ENCODE measurements around the gene MANEAL.

The MANEAL gene

GRCh38 chr1:37808369-37809319, 15.0 kb downstream of the MANEAL start (continued):
- TF ChIP-seq, protein P1, sequence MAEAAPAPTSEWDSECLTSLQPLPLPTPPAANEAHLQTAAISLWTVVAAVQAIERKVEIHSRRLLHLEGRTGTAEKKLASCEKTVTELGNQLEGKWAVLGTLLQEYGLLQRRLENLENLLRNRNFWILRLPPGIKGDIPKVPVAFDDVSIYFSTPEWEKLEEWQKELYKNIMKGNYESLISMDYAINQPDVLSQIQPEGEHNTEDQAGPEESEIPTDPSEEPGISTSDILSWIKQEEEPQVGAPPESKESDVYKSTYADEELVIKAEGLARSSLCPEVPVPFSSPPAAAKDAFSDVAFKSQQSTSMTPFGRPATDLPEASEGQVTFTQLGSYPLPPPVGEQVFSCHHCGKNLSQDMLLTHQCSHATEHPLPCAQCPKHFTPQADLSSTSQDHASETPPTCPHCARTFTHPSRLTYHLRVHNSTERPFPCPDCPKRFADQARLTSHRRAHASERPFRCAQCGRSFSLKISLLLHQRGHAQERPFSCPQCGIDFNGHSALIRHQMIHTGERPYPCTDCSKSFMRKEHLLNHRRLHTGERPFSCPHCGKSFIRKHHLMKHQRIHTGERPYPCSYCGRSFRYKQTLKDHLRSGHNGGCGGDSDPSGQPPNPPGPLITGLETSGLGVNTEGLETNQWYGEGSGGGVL (tag by site-specific recombination; IDR thresholded peaks at IDR 0.05) = peak; percentile 68
- TF ChIP-seq ZNF664 (tag by site-specific recombination; IDR thresholded peaks at IDR 0.05) = no peak
- no peak; the same call in 1 of the 2 replicates for TF ChIP-seq ZNF561 (tag by site-specific recombination; IDR thresholded peaks at IDR 0.05; ENCODE audit: borderline replicate concordance)
- TF ChIP-seq GLI2 (tag by site-specific recombination; IDR thresholded peaks at IDR 0.05; ENCODE audit: borderline replicate concordance, low read depth) = no peak
- TF ChIP-seq ZNF792 (tag by site-specific recombination; IDR thresholded peaks at IDR 0.05) = no peak
- no peak for TF ChIP-seq ZNF239 (tag by site-specific recombination; IDR thresholded peaks at IDR 0.05)
- no peak for TF ChIP-seq ZNF747 (tag by site-specific recombination; IDR thresholded peaks at IDR 0.05)
- no peak for TF ChIP-seq ZNF610 (tag by site-specific recombination; IDR thresholded peaks at IDR 0.05; ENCODE audit: borderline replicate concordance)
- TF ChIP-seq, protein P2, sequence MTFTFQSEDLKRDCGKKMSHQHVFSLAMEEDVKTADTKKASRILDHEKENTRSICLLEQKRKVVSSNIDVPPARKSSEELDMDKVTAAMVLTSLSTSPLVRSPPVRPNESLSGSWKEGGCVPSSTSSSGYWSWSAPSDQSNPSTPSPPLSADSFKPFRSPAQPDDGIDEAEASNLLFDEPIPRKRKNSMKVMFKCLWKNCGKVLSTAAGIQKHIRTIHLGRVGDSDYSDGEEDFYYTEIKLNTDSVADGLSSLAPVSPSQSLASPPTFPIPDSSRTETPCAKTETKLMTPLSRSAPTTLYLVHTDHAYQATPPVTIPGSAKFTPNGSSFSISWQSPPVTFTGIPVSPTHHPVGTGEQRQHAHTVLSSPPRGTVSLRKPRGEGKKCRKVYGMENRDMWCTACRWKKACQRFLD (tag by site-specific recombination; IDR thresholded peaks at IDR 0.05) = no peak
- TF ChIP-seq, protein P3, sequence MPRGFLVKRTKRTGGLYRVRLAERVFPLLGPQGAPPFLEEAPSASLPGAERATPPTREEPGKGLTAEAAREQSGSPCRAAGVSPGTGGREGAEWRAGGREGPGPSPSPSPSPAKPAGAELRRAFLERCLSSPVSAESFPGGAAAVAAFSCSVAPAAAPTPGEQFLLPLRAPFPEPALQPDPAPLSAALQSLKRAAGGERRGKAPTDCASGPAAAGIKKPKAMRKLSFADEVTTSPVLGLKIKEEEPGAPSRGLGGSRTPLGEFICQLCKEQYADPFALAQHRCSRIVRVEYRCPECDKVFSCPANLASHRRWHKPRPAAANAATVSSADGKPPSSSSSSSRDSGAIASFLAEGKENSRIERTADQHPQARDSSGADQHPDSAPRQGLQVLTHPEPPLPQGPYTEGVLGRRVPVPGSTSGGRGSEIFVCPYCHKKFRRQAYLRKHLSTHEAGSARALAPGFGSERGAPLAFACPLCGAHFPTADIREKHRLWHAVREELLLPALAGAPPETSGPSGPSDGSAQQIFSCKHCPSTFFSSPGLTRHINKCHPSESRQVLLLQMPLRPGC (tag by site-specific recombination; IDR thresholded peaks at IDR 0.05) = peak; percentile 11; the same call in 1 of the 2 replicates
- no peak for TF ChIP-seq WT1 (tag by site-specific recombination; IDR thresholded peaks at IDR 0.05)
- TF ChIP-seq ZNF596 (tag by site-specific recombination; IDR thresholded peaks at IDR 0.05) = peak; percentile 57
- no peak for TF ChIP-seq ZNF558 (tag by site-specific recombination; IDR thresholded peaks at IDR 0.05)
- TF ChIP-seq KLF1 (tag by site-specific recombination; IDR thresholded peaks at IDR 0.05) = no peak; the same call in 1 of the 2 replicates
- TF ChIP-seq ZNF341 (tag by site-specific recombination; IDR thresholded peaks at IDR 0.05; ENCODE audit: low read depth) = peak; percentile 88
- TF ChIP-seq, protein P4, sequence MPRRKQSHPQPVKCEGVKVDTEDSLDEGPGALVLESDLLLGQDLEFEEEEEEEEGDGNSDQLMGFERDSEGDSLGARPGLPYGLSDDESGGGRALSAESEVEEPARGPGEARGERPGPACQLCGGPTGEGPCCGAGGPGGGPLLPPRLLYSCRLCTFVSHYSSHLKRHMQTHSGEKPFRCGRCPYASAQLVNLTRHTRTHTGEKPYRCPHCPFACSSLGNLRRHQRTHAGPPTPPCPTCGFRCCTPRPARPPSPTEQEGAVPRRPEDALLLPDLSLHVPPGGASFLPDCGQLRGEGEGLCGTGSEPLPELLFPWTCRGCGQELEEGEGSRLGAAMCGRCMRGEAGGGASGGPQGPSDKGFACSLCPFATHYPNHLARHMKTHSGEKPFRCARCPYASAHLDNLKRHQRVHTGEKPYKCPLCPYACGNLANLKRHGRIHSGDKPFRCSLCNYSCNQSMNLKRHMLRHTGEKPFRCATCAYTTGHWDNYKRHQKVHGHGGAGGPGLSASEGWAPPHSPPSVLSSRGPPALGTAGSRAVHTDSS (tag by site-specific recombination; IDR thresholded peaks at IDR 0.05) = no peak
- peak; percentile 98 for TF ChIP-seq GLIS1 (tag by site-specific recombination; IDR thresholded peaks at IDR 0.05)
- no peak for TF ChIP-seq ZNF501 (tag by site-specific recombination; IDR thresholded peaks at IDR 0.05)
- TF ChIP-seq ZNF658 (tag by site-specific recombination; IDR thresholded peaks at IDR 0.05) = no peak
- TF ChIP-seq ZNF791 (tag by site-specific recombination; IDR thresholded peaks at IDR 0.05) = no peak
- no peak for TF ChIP-seq ZNF626 (tag by site-specific recombination; IDR thresholded peaks at IDR 0.05)
- TF ChIP-seq ZEB2 (tag by site-specific recombination; IDR thresholded peaks at IDR 0.05) = peak; percentile 10; the same call in 1 of the 2 replicates
- no peak for TF ChIP-seq ZNF510 (tag by site-specific recombination; IDR thresholded peaks at IDR 0.05; ENCODE audit: insufficient replicate concordance)
- TF ChIP-seq MEIS1 (CRISPR knock-in tag; IDR thresholded peaks at IDR 0.05; ENCODE audit: borderline replicate concordance) = no peak
- peak; percentile 67 for TF ChIP-seq ZNF600 (tag by site-specific recombination; IDR thresholded peaks at IDR 0.05)
- no peak for TF ChIP-seq SALL2 (tag by site-specific recombination; IDR thresholded peaks at IDR 0.05; ENCODE audit: borderline replicate concordance)
- TF ChIP-seq, protein P5, sequence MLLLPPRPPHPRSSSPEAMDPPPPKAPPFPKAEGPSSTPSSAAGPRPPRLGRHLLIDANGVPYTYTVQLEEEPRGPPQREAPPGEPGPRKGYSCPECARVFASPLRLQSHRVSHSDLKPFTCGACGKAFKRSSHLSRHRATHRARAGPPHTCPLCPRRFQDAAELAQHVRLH (tag by site-specific recombination; IDR thresholded peaks at IDR 0.05) = no peak
- no peak for TF ChIP-seq KLF7 (tag by site-specific recombination; IDR thresholded peaks at IDR 0.05; ENCODE audit: borderline replicate concordance)
- TF ChIP-seq SP7 (tag by site-specific recombination; IDR thresholded peaks at IDR 0.05) = 0 out of 2 replicates have a peak, but pooled peaks have one; percentile 22
- peak; percentile 76; the same call in 1 of the 2 replicates for TF ChIP-seq HIC1 (tag by site-specific recombination; IDR thresholded peaks at IDR 0.05)
- no peak for TF ChIP-seq ZNF785 (tag by site-specific recombination; IDR thresholded peaks at IDR 0.05)
- no peak for TF ChIP-seq ZBTB21 (tag by site-specific recombination; IDR thresholded peaks at IDR 0.05)
